Adrenal gland (tissue), 12 donors: ENCODE data around the gene KIF26B. TPM values are rescaled to one million over a fixed set of nuclear protein-coding genes. Genes with fewer than 3 reads are reported as not detected.
"Not testable (repeated sequence)": the region's sequence is repeated elsewhere in the genome, so short reads cannot be mapped to it uniquely, and the experiment has no call there.

Source experiments
- DNase-seq, 7 donors: peaks; one replicate each; pipeline ENCODE4 v3.0.0-alpha.2; 2019 to 2020
- H3K27ac ChIP-seq, 5 donors: fragments of 200-600 bp; sonication (generic) in 4 of 5; 1 replicate in 3 of 5; 2 replicates in 2 of 5; pipeline versions ENCODE4 v1.5.1 to v1.8.0; 2016 to 2020; ENCODE audit warnings: mild to moderate bottlenecking in 1 of 5
- H3K27me3 ChIP-seq: fragments of 200-600 bp; 2 replicates; pipeline ENCODE4 v1.8.0; 2021
- H3K36me3 ChIP-seq, 2 donors: fragments of 200-600 bp; replicated peaks in 1 of 2; 1 replicate in 1 of 2; 2 replicates in 1 of 2; pipeline versions ENCODE4 v1.5.1 to v1.8.0; 2018 to 2022
- H3K4me1 ChIP-seq, 2 donors: fragments of 200-600 bp; replicated peaks in 1 of 2; 1 replicate in 1 of 2; 2 replicates in 1 of 2; pipeline versions ENCODE4 v1.5.1 to v1.8.0; 2018 to 2021
- H3K4me3 ChIP-seq, 4 donors: fragments of 200-600 bp; sonication (generic) in 3 of 4; one replicate each; pipeline ENCODE4 v1.5.1; 2016 to 2018
- H3K9me3 ChIP-seq, 3 donors: fragments of 200-600 bp; sonication (generic) in 1 of 3; replicated peaks in 1 of 3; 1 replicate in 2 of 3; 2 replicates in 1 of 3; pipeline versions ENCODE4 v1.5.1 to v1.8.0; 2016 to 2021
- CTCF ChIP-seq, 6 experiments: fragments of 450-650 bp in 4 of 6; fragments of 200-600 bp in 2 of 6; sonication (generic) in 1 of 6; IDR thresholded peaks; 1 replicate in 5 of 6; 2 replicates in 1 of 6; pipeline versions ENCODE4 v1.5.1 to v1.8.0; 2016 to 2021; ENCODE audit warnings: antibody characterized with exemption in 6 of 6, mild to moderate bottlenecking in 2 of 6, moderate library complexity in 1 of 6
- POLR2A ChIP-seq, 2 donors: fragments of 450-650 bp; IDR thresholded peaks; one replicate each; pipeline ENCODE4 v1.6.1; 2017; ENCODE audit warnings: antibody characterized with exemption in 2 of 2, mild to moderate bottlenecking in 2 of 2, moderate library complexity in 1 of 2
- WGBS, 4 donors: extraction: QIAGEN DNeasy Blood & Tissue Kit in 2 of 4; methylation state at CpG; one replicate each; pipeline versions ENCODE4 v1.1.5 to v1.1.7; 2013 to 2017; 5-methylcytosine and 5-hydroxymethylcytosine counted together
- intact Hi-C, 2 donors: fragments of 100-400 bp; cut with DNase I; formaldehyde crosslinking; loops; one replicate each; pipeline versions ENCODE4 v1.14.1 to v1.15.0; 2022 to 2023
- polyA plus RNA-seq, 3 donors: library from polyadenylated mRNA; stranded (reverse); fragments of 200-250 nt in 2 of 3; fragments of 350-450 nt in 1 of 3; fragmentation: Illumina TruSeq in 1 of 3; extraction: RNeasy Lipid Tissue Mini Kit (QIAGEN cat#74804) in 1 of 3; gene quantifications; one replicate each; pipeline ENCODE4 v1.2.3, GENCODE V29; 2013 to 2014
- total RNA-seq, 9 donors: library from RNA; depleted of rRNA in 4 of 9; stranded (reverse); fragments of >200 nt in 4 of 9; fragments of 120-200 nt in 1 of 9; fragmentation: NEBNext Ultra II Directional in 1 of 9; extraction: Animal tissue kit (Norgen Biotek cat#: 25700) in 1 of 9; gene quantifications; one replicate each; pipeline versions ENCODE4 v1.1.0 to v1.2.4, GENCODE V29; 2013 to 2023
- donor health status: healthy with polysubstance abuse.
- donor health status: Bipolar disorder and iron deficiency.
- donor health status: DM: yes; HTN: yes; CAD: no.
- donor health status: DM: no; HTN: no; CAD: no.
- donor health status: DM: no; HTN: no; CAD: no.
- donor health status: DM: yes; HTN: yes; CAD: no.

KIF26B gene
- total and polyA plus RNA-seq, 12 donors, result 0.20 to 4.6 (median 2.6) TPM

DNA sequence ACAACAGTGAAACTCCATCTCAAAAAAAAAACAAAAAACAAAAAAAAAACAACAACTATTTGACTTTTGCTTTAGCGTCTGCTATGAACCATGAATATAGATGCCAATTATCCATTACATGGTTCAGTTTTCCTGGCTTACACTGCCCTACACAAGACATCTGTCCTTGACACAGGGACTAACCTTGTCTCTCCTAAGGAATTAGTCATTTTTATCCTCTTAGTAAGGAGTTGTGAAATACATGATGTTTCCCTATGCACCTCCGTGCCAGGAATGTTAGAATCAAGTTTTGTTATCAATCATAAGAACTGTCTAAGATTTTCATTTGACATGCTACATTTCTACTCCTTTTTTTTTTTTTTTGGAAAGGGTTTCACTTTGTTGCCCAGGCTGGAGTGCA lies 241.8 kb downstream of the KIF26B start:
- intact Hi-C loops, result no loop called here
- DNase-seq, result peak in 4 of 7 donors; percentile 18 to 54 (median 26)
- 35 to 50% (median 43%) methylated on average over 2 of the region's 2 CpGs for WGBS, 4 donors
- Histone ChIP-seq H3K27me3 (no peaks in the 10 kb centered on the region), H3K4me1 (peaks cover 0 to 12% of the 10 kb centered on the region in 2 donors), H3K9me3 (no peaks in the 10 kb centered on the region), H3K4me3 (no peak overlapping the region), H3K27ac (peak overlapping the region in 1 of 5 donors; percentile 53), H3K36me3 (no peaks in the 10 kb centered on the region)
- no peak for TF ChIP-seq POLR2A (IDR thresholded peaks at IDR 0.05)
- no peak for TF ChIP-seq CTCF (IDR thresholded peaks at IDR 0.05)

GRCh38 chr1:245397771-245398170 lies 243.0 kb downstream of the KIF26B start:
- Histone ChIP-seq H3K27me3 (no peaks in the 10 kb centered on the region), H3K9me3 (no peaks in the 10 kb centered on the region), H3K27ac (no peak overlapping the region), H3K4me1 (peaks cover 0 to 12% of the 10 kb centered on the region in 2 donors), H3K4me3 (no peak overlapping the region), H3K36me3 (no peaks in the 10 kb centered on the region)
- 75 to 82% (median 79%) methylated on average over 3 of the region's 3 CpGs for WGBS, 4 donors
- no peak for DNase-seq
- intact Hi-C loops, result no loop called here
- TF ChIP-seq POLR2A (IDR thresholded peaks at IDR 0.05), result no peak
- no peak for TF ChIP-seq CTCF (IDR thresholded peaks at IDR 0.05)

GRCh38 chr1:245398180-245398579 lies 243.4 kb downstream of the KIF26B start:
- no peaks in the 10 kb centered on the region for H3K36me3 ChIP-seq
- 77 to 87% (median 86%) methylated on average over 5 of the region's 5 CpGs for WGBS, 4 donors
- no peak overlapping the region for H3K4me3 ChIP-seq
- intact Hi-C loops, result no loop called here
- H3K9me3 ChIP-seq, result no peaks in the 10 kb centered on the region
- DNase-seq, result no peak
- peaks cover 0 to 12% of the 10 kb centered on the region in 2 donors for H3K4me1 ChIP-seq
- no peak overlapping the region for H3K27ac ChIP-seq
- TF ChIP-seq CTCF (IDR thresholded peaks at IDR 0.05) (no peak), POLR2A (IDR thresholded peaks at IDR 0.05) (no peak)
- no peaks in the 10 kb centered on the region for H3K27me3 ChIP-seq

- intact Hi-C loops, result no loop called here
- Histone ChIP-seq H3K9me3 (no peaks in the 10 kb centered on the region), H3K36me3 (no peaks in the 10 kb centered on the region), H3K4me3 (no peak overlapping the region), H3K27ac (no peak overlapping the region), H3K4me1 (no peaks in the 10 kb centered on the region), H3K27me3 (no peaks in the 10 kb centered on the region)
- 77 to 88% (median 87%) methylated on average over 7 of the region's 7 CpGs for WGBS, 4 donors
- no peak for TF ChIP-seq CTCF (IDR thresholded peaks at IDR 0.05)
- no peak for TF ChIP-seq POLR2A (IDR thresholded peaks at IDR 0.05)
- no peak for DNase-seq
These were observed 247.2 kb downstream of the KIF26B start for GRCh38 chr1:245401881-245402587.

GRCh38 chr1:245402998-245403397 lies 248.2 kb downstream of the KIF26B start:
- H3K9me3 ChIP-seq, DNase-seq, intact Hi-C loops, H3K4me1 ChIP-seq, H3K36me3 ChIP-seq, H3K4me3 ChIP-seq, H3K27ac ChIP-seq, H3K27me3 ChIP-seq: not testable (repeated sequence)
- 91 to 94% (median 93%) methylated on average over 4 of the region's 4 CpGs for WGBS, 4 donors
